Lower leg skin (tissue), 4 donors: ENCODE data around the gene HADHB. TPM values are rescaled to one million over a fixed set of nuclear protein-coding genes. Genes with fewer than 3 reads are reported as not detected.

ENCODE experiments used
- DNase-seq, 2 donors: peaks; one replicate each; pipeline ENCODE4 v3.0.0-alpha.2; 2019; ENCODE audit warnings: low spot score in 2 of 2
- H3K4me3 ChIP-seq: fragments of 200-600 bp; sonication (generic); 2 replicates; pipeline ENCODE4 v1.5.1; 2017; ENCODE audit warnings: mild to moderate bottlenecking, low read depth; ENCODE audit not compliant: poor library complexity, severe bottlenecking
- POLR2A ChIP-seq, 2 donors: fragments of 450-650 bp; IDR thresholded peaks; one replicate each; pipeline ENCODE4 v1.6.1; 2016 to 2017; ENCODE audit warnings: antibody characterized with exemption in 2 of 2, mild to moderate bottlenecking in 1 of 2, moderate library complexity in 1 of 2
- WGBS, 2 donors: methylation state at CpG; one replicate each; pipeline ENCODE4 v1.1.5; 2018; 5-methylcytosine and 5-hydroxymethylcytosine counted together
- intact Hi-C: fragments of 100-400 bp; cut with DNase I; formaldehyde crosslinking; loops from one replicate; pipeline ENCODE4 v1.15.0; 2023; ENCODE audit warnings: low total_unique reads
- total RNA-seq, 4 donors: library from RNA; depleted of rRNA; stranded (reverse); fragments of >200 nt; gene quantifications; one replicate each; pipeline ENCODE4 v1.1.0, GENCODE V29; 2016
- TF ChIP-seq, protein P1 (sequence below), 3 donors: fragments of 450-650 bp; IDR thresholded peaks; one replicate each; pipeline ENCODE4 v1.5.1; 2016; ENCODE audit warnings: antibody characterized with exemption in 3 of 3, mild to moderate bottlenecking in 3 of 3, moderate library complexity in 2 of 3

HADHB gene
- total RNA-seq, 4 donors from 2014 or later = 101 to 139 (median 111) TPM

DNA sequence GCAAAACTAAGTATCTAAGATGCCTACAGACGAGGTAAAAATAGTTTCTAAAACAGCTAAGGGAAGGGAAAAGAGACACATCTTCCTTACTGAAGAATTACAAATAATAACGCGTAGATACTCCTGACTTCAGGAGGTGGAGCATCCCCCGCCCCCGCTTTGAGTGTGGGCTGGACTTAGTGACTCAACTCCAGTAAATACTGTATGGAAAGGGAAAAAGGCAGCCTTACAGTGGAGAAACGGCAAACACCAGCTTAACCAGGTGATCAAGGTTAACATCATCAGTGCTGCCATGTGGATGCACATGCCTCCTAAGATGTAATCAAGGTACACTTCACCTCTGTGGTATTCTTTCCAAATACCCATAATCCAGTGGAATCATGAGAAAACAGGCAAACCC is 47.9 kb downstream of the HADHB start:
- H3K4me3 ChIP-seq = no peak overlapping the region
- TF ChIP-seq, protein P1, sequence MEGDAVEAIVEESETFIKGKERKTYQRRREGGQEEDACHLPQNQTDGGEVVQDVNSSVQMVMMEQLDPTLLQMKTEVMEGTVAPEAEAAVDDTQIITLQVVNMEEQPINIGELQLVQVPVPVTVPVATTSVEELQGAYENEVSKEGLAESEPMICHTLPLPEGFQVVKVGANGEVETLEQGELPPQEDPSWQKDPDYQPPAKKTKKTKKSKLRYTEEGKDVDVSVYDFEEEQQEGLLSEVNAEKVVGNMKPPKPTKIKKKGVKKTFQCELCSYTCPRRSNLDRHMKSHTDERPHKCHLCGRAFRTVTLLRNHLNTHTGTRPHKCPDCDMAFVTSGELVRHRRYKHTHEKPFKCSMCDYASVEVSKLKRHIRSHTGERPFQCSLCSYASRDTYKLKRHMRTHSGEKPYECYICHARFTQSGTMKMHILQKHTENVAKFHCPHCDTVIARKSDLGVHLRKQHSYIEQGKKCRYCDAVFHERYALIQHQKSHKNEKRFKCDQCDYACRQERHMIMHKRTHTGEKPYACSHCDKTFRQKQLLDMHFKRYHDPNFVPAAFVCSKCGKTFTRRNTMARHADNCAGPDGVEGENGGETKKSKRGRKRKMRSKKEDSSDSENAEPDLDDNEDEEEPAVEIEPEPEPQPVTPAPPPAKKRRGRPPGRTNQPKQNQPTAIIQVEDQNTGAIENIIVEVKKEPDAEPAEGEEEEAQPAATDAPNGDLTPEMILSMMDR (IDR thresholded peaks at IDR 0.05) = no peak
- no peak for TF ChIP-seq POLR2A (IDR thresholded peaks at IDR 0.05)
- WGBS, 2 donors = 48 to 62% methylated on average over 6 of the region's 6 CpGs
- intact Hi-C loops = no loop called here
- DNase-seq = no peak

DNA sequence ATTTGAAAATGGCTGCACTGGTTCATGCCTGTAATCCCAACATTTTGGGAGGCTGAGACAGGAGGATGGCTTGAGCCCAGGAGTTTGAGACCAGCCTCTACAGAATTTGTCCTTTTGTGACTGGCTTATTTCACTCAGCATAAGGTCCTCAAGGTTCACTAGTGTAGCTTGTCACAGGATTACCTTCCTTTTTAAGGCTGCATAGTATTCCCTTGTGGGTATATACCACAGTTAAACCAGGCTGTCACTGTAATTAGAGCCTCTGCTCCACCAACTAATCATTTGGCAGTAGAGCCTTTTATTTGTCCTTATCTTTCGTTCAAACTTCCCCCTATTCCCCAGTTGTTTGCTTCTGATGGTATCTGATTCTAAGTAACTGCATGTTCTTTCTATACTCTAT is 50.8 kb downstream of the HADHB start:
- H3K4me3 ChIP-seq = no peak overlapping the region
- no peak for DNase-seq
- WGBS, 2 donors = 82 to 94% methylated on average over 1 of the region's 1 CpG
- intact Hi-C loops = no loop called here
- TF ChIP-seq, protein P1 (IDR thresholded peaks at IDR 0.05) = no peak
- no peak for TF ChIP-seq POLR2A (IDR thresholded peaks at IDR 0.05)

DNA sequence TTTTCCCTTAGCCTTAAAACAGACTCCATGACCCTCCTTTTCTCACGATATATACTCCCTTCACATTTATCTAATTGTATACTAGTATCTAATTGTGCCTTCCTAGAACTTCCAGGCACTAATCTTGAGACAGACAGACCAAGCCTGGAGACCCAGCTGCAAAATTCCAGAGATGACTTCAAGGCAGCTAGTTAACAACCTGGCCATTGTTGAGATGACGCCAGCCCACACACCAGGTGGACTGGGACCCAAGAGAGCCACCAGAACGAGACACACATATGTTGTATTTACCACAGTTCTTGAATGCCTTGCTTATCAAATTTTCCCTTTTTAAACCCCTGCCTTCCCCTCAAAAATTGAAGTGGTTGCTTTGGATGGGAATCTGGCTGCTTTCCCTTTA is 52.3 kb downstream of the HADHB start:
- intact Hi-C loops = no loop called here
- no peak for DNase-seq
- H3K4me3 ChIP-seq = no peak overlapping the region
- TF ChIP-seq, protein P1 (IDR thresholded peaks at IDR 0.05) = no peak
- TF ChIP-seq POLR2A (IDR thresholded peaks at IDR 0.05) = no peak
- 87 to 96% methylated on average over 3 of the region's 3 CpGs for WGBS, 2 donors

DNA sequence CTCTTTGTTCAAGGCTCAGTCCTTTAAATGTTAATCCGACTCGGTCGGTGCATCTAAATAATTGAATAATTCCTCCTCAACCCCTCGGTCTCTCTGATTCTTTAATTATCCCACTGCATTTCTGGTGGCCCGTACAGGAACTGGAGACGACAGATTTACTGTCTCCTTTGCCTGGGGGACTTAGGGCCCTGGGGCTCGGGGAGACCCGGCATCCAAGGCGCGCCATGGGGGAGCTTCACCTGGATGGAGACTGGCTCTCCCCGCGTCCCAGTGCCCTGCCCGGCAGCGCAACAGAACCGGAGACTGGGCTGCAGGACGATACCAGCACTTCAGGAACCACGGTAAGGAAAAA is 53.5 kb downstream of the HADHB start:
- intact Hi-C loops = no loop called here
- H3K4me3 ChIP-seq = no peak overlapping the region
- WGBS, 2 donors = 17 to 27% methylated on average over 17 of the region's 17 CpGs
- TF ChIP-seq, protein P1 (IDR thresholded peaks at IDR 0.05) = no peak
- TF ChIP-seq POLR2A (IDR thresholded peaks at IDR 0.05) = no peak
- no peak for DNase-seq

DNA sequence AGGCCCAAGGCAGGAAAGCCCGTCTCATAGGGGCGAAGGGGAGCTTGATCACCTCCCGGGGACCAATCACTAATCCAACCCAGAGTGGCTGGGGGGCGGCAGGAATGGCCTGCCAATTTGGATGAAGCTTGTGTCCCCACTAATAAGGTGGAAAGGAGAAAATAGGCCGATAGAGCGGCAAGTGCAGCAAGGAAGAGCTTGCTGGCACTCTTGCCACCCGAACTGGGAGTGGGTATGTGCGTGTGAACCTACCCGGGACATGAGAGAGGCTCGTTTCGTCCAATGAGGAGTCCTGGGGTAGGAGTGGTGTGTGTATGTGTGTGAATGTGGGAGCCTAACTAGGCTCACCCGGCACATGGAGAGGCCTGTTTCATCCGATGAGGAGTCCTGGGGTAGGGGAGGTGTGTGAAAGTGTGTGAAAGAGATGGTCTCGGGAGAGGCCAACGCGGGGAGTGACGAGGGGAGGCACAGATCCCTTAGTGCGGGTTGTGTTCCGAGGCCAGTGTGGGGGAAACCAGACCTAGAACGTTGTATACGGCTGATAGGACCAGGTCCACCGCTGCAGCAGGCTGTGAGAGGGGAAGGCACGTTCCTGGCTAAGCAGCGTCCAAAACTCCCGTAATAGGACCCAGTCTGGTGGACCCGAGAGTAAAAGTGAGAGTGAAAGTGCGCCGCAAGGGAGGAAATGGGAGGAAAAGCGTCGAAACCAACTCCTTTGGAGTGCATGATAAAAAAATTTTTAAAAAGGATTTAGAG is 54.1 kb downstream of the HADHB start:
- peak overlapping the region; percentile 16 for H3K4me3 ChIP-seq
- DNase-seq = peak; percentile 47 to 88
- no peak for TF ChIP-seq POLR2A (IDR thresholded peaks at IDR 0.05)
- TF ChIP-seq, protein P1 (IDR thresholded peaks at IDR 0.05) = no peak
- intact Hi-C loops = no loop called here
- WGBS, 2 donors = 1 to 3% methylated on average over 30 of the region's 30 CpGs
